HG03039 (cell line): ENCODE data around the gene SLC19A1.
"Not testable (repeated sequence)": the region's sequence is repeated elsewhere in the genome, so short reads cannot be mapped to it uniquely, and the experiment has no call there.

ENCODE experiments used
- ATAC-seq: cut with Tn5 transposase; IDR thresholded peaks from one replicate; pipeline ENCODE4 v1.9.1; 2021; ENCODE audit warnings: mild to moderate bottlenecking, moderate library complexity; ENCODE audit not compliant: unreplicated experiment

The SLC19A1 gene

DNA sequence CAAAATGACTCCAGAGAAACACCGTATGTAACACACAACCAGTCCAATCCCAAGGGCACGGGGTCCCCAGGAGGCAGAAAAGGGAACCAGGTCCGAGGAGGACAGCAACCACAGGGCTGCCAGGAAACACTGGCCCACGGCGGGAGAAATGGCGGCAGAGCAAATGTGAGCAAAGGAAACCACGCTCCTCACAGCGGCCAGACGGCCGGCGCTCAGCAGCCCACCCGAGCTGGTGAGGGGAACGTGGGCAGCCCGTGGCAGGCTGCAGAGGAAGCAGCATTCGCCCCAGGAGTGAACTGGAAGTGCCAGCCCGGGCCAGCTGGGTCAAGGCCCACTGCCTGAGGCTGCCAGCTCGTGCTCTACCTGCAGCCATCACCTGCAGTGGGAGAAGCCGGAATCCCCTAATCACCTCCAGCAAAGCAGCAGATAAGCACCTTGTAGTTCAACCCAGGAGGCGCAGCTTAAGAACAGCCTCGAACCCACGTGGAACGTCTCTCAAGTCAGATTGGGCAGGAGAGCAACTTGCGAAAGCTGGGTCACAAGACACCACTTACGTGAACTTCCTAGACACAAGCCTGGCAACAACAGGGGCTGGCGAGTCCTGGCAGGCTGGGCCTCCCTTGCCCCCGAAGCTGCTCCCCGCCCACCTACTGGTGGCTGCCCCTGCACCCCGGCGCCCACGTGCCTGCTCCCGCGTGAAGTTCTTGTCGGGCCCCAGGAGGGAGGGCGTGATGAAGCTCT, 6.7 kb downstream of the SLC19A1 start:
- no peak for ATAC-seq

DNA sequence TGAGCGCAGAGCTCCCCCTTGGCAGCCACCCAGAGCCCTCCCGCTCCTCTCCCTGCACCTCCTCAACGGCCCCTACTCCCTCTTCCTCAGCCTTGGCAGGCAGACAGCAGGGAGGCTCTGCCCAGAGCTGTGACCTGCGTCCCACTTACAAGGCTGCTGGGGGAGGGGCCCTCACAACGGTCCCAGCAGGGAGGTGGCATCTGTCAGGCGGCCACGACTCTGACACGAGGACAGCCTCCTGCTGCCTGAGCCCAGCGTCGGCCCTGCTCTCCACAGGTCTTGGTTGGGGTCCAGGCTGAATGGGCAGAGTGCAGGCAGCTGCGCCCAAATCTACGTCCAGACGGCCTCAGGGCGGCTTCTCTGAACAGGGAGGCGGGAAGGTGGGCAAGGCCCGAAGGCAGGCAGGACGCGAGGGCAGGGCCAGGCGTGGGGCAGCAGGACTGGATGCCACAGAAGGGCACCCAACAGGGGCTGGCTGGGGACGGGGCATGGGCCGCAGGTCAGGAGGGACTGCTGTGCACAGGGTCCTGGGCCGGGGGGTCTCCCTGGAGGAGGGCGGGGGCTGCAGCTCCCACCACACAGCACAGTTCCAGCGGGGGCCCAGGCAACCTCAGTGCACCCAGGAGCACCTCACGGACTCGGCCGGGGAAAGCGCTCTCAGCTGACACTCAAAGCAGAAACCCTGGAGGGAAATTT, 7.5 kb downstream of the SLC19A1 start:
- ATAC-seq: no peak

DNA sequence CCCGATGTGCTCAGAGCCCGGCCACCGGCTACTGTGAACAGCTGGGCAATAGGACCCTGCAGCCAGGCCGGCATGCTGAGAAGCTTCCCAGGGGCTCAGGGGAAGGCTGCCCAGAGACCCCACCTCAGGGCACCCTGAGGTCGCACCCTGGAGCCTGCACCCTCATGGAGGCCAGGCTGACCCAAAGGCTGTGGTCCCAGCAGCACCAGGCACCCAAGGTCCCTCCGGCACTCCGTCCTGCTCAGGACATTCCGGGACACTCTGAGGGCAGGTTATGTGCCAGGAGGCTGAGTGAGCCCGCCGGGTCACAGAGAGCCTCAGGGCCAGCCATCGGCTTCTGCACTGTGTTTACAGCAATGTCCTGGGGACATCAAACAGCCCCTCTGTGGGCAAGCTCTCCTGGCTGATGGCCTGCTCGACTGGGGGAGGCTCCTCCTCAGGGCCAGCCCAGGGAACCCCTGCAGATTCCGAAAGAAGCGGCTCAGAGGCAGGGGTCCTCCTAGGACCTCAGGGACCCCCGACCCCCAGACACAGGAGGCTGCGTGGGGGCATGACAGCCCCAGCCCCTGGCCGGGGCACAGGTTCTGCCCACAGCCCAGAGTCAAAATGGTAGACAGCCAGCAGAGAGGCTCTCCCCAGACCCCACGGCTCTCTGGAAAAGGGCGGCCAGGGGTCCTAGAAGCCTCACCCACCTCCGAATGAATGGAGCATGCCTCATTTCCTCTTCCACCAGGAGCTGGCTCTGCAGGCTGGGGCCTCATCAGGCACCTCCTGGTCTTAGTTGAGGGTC, 8.2 kb downstream of the SLC19A1 start:
- ATAC-seq: no peak

GRCh38 chr21:45533361-45533845, 8.8 kb downstream of the SLC19A1 start:
- no peak for ATAC-seq

- ATAC-seq: no peak
These were observed 9.3 kb downstream of the SLC19A1 start for GRCh38 chr21:45532826-45533360.

GRCh38 chr21:45531393-45532215, 10.6 kb downstream of the SLC19A1 start:
- no peak for ATAC-seq

DNA sequence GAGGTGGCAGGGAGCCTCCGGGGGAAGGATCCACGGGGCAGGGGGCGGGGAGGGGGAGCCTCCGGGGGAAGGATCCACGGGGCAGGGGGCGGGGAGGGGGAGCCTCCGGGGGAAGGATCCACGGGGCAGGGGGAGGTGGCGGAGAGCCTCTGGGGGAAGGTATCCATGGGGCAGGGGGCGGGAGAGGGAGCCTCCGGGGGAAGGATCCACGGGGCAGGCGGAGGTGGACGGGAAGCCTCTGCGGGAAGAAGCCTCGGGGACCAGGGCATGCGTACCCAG, 11.2 kb downstream of the SLC19A1 start:
- ATAC-seq: not testable (repeated sequence)

DNA sequence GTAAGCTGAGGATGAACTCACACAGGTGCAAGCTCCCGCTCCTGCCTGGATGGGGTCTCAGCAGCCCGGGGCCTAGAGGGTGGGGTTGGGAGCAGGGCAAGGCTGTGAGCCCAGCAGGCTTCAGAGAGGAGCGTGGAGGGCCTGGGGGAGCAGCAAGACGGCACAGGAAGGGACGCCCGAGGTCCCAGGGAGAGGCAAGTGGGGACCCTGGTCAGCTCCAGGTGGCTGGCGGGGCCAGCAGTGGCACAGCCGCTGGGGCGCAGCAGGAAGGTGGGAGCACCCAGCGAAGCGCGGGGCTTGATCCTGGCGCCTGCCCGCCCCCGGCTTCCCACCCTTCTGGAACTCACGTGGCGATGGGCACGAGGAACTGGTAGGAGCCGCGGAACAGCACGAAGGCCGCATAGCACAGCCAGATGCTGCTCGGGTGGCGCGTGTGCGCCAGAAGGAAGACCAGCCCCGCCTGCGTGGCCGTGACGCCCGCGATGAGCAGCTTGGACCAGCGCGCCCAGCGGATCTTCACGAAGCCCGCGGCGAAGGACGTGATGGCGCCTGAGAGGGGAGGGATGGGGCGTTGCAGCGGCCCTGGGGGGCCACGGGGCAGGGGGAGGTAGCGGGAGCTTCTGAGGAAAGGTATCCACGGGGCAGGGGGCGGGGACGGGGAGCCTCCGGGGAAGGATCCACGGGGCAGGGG, 11.7 kb downstream of the SLC19A1 start:
- ATAC-seq: no peak

DNA sequence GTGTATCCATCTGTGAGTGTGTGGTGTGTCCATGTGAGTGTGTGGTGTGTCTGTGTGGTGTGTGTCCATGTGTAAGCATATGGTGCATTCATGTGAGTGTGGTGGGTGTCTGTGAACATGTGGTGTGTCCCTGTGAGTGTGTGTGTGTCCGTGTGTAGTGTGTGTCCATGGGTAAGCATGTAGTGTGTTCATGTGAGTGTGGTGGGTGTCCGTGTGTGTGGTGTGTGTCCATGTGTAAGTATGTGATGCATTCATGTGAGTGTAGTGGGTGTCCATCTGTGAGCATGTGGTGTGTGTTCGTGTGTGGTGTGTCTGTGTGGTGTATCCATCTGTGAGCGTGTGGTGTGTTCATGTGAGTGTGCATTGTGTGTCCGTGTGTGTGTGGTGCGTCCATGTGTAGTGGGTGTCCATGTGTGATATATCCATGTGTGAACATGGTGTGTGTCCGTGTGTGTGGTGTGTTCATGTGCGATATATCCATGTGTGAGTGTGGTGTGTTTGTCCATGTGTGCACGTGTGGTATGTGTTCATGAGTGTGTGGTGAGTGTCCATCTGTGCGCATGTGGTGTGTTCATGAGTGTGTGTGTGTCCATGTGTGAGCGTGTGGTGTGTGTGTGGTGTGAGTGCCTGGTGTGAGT, 12.3 kb downstream of the SLC19A1 start:
- ATAC-seq: no peak

- no peak for ATAC-seq
These were observed 13.1 kb downstream of the SLC19A1 start for GRCh38 chr21:45528981-45529784.

DNA sequence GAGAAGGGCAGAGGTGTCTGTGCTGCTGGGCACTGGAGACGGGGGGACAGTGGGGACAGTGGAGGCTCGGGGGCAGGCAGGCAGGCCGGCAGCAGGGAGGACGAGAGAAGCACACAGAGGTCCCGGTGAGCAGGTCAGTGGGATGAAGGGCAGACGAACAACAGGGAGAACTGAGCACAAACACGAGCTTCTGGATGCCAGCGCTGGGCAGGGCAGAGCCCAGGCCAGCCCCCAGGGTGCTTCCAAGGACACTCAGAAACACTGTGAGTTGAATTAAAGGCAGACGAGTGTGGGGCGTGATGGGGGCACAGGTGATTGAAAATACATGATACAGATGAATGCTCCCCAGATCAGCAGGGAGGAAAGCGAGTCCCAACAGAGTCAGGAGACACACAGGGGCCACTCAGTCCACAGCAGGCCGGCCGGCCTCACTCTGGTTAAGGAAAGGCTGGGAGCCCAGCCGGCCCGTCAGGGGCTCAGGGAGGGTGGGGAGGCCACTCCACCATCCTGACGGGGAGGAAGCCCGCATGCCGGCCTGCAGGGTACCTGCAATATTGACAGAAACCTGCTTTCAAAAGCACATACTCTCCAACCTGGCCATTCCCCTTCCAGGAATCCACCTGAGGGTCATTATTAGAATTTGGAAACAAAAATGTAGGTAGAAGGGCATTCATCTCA, 14.1 kb downstream of the SLC19A1 start:
- ATAC-seq: no peak

GRCh38 chr21:45527151-45527999, 14.9 kb downstream of the SLC19A1 start:
- not testable (repeated sequence) for ATAC-seq

- ATAC-seq: no peak
These were observed 16.3 kb downstream of the SLC19A1 start for GRCh38 chr21:45525910-45526306.

DNA sequence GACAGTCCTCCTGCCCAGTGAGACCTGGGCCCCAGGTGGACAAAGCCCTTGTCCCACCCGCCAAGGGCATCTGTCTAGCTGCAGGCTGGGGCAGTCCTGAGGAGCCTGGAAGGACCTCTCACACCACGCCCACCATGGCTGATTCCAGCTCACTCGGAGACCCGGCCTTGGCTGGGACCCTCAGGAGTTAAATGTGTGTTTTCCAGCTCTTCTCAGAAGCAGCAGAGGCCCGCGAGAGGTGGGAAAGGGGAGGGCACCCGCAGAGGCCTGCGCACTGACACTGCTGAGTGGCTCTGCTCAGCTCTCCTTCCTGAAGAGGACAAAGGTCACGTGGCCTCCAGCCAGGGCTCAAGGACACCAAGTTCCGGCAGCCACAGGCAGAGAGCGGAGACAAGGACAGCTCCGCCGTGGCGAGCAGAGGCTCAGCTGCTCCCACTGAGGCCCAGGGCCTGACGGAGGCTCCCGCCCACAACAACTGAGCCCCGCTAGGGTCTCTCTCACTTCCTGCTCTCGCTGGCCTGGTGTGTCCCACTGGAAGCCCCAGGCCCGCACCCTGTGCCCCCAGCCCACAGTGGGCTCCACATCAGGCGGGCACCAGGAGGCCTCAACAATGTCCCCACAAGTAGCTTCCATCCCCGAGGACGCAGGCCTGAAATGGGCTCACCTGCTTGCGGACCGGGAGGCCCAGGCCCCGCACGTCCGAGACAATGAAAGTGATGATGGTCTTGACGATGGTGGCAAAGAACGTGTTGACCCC, 16.9 kb downstream of the SLC19A1 start:
- ATAC-seq: no peak

DNA sequence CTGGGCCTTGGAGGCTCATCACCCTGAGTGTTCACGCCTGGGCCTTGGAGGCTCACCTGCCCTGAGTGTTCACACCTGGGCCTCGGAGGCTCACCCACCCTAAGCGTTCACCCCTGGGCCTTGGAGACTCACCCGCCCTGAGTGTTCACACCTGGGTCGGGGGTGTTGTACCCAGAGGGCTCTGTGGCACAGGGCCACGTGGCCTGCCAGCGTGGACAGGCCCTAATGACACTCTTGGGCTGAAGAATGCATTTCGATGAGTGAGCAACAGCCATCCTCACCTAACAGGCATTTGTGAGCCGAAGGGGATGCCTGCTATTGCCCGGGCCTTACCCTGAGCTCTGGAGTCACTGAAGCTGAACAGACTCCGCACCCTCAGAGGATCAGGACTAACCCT, 17.5 kb downstream of the SLC19A1 start:
- ATAC-seq: no peak

GRCh38 chr21:45523411-45524101, 18.7 kb downstream of the SLC19A1 start:
- no peak for ATAC-seq
